Left forelimb (tissue), 1 donor: ENCODE measurements around the gene FNDC3B.
"Not testable (repeated sequence)": the region's sequence is repeated elsewhere in the genome, so short reads cannot be mapped to it uniquely, and the experiment has no call there.

Experiments used
- DNase-seq: peaks from one replicate; pipeline ENCODE4 v3.0.0-alpha.2; 2018; ENCODE audit warnings: low spot score

Gene FNDC3B

DNA sequence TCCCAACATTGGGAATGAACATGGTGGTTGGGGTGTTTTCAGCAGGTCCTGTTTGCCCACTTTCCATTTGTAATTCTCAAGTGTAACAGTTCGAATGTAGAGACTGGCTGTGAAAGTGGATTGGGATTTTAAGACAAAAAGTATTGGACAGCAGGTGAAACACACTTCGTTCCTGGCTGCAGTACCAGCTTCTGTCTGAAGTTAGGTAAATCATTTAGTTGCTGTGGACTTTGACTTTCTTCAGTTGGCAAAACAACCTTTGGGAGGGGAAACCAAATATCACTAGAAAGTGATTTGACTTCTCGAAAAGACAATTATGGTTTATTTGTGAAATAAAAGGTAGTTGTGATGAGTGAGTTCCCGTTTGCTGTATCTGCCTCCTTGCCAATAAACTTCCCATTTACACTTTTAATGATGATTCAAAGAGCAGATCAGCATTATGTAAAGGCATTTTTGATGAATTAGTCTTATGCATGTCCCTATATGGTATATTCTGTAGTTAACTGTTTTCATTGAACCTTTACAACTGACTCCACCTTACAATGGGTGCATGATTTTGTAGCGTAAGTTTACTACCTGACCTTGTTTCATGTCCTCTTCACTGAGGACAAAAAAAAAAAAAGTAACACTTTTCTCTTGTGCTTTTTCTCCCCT is 34.0 kb downstream of the FNDC3B start:
- DNase-seq: no peak

DNA sequence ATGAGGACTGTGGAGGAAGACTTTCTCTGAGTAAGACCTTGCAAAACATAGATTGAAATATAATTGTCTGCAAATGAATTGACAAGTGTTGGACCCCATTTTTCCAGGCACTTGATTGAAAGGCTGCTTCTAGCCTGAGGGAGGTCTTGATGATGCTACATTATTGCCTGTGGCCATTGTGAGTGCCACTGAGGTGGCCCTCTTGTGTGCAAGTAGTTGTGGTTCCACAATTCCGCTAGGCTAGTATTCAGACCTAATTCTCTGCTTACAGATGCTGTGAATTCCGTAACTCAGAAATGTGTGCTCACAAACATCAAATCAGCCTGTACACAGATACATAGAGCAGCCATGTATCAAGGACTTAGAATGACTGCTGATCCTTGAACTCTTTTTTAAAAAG is 34.7 kb downstream of the FNDC3B start:
- DNase-seq: no peak

DNA sequence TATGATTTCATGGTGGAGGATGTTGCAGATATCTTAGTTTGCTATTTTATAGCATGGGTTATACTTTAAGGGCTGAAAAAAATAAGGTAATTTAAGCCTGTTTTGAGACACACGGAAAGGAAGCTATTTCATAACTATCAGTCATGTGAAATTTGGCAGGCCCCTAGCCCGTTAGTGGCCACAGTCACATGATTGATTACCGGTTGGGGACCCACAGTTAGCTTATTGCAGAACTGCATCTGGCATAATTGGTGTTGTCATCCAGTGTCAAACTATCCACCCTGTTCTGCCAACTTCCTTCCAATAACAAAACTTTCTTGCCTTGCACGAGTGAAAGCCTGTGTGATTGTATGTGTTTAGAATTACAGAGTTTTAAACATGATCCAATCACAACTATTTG is 35.2 kb downstream of the FNDC3B start:
- no peak for DNase-seq

DNA sequence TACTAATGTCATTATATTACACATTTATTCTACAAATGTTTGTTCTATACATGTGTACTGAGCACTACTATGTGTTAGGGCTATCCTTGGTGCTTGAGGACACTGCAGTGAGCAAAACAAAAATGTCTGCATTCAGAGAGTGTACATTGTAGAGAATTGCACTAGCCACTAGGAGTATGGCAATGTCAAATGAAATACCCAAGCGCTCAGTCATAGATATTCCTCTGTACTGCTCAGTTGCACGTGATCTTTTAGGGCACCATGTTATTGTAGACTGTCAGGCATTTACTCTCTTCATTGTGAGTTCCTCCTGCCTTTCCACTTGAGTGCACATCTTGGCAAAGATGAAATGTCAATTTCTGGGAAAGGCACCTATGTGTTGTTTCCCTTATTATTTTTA is 36.8 kb downstream of the FNDC3B start:
- DNase-seq: no peak

DNA sequence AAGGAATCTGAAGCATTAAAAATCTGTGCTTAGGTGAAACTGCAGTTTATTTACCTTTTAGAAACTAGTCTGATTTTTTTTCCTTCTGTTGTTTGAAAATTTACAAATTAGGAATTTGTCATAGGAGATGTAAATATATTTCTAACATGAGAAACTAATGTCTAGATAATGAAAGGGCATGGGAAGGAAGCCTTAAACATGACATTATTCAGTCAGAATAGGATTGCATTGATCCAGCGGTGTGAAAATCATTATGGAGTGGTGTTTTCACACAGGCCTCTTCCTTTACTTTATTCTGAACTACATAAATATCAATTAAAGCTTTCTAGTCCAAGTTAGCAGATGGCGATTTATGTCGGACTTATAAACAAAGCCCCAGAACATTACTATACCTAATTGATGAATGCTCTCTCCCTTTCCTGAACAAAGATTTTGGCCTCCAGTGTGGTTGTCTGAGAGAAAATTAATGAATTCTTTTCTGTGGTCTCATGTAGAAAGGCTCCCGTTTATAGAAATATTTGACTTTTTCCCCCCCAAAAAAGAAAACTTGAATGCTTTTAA is 37.9 kb downstream of the FNDC3B start:
- DNase-seq: no peak

DNA sequence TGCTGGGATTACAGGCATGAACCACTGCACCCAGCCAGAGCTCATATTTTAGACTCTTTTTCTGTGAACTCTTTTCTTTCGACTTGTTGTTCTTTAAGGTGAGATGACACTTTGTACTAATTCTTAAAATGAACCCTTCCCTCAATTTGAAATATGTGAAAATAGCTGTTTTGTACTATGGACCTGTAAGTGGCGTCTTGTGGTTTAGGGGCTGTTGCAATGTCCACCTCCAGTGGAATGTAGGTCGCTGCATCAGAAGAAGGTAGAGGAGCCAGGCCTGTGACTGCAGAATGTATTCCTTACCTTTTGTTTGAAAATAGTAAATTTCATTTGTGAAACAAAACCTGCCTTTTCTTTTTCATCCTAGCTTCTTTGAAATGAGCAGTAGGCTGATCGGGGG is 38.9 kb downstream of the FNDC3B start:
- DNase-seq: no peak

DNA sequence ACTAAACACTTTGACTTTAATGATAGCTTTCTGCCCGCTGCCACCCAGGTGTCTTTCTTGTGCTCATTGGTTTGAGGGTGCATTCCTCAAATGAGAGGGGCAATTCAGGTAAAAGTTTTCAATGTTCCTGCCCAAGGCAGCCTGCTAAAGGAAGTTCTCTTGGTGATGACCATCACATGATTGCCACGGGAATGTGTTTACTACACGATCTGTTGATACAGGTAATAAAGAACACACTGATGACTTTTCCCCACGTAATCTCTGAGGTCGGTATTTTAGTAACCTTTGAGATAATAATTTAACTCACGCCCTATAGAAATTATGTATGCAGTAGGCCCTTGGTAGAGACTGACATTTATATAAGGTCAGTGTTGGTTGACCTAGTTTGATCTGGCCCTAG is 39.3 kb downstream of the FNDC3B start:
- no peak for DNase-seq

DNA sequence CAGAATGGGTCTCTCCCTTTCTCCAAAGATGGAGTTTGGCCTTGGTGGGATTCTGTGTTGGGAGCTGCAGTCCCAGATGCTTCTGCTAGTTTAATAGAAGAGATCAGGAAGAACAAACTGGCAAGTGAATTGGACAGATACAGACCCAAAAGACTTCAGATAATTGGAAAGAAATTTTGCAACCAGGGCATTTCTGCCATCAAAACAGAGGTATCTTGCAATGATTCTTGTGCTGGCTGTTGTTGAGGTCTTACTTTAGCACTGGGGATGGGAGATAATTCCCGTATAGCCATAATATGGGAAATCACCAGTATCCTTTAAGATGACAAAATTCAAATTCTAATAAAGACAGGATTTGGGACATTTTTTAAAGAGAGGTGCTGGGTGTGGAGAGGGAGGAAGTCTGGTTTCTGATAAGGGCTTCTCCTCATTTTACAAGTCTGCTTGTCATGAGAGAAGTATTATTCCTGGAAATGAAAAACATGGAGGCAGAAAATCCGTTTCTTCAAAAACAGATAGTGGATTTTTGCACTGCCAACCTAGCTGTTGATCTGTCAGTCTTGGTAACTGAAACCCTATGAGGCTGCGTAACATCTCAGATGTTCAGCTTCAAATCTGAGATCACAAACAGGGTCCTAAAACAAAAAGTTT is 40.1 kb downstream of the FNDC3B start:
- no peak for DNase-seq

DNA sequence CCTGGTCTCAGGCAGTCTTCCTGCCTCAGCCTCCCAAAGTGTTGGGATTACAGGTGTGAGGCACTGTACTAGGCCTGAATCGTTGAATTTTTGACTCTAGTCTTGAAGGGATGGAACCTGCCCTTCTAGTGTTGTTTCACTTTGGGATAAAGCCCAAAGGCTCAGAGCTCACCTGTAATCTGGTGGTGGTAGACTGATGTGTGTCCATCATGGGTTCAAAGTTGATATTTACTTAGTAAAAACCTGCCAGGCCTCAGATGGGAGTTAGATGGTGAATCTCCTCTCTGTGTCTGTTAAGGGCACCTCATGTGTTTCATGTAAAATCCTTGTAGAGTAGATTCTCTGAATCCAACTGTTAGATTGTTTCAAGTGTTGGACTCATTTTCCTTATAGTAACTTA is 41.1 kb downstream of the FNDC3B start:
- no peak for DNase-seq

DNA sequence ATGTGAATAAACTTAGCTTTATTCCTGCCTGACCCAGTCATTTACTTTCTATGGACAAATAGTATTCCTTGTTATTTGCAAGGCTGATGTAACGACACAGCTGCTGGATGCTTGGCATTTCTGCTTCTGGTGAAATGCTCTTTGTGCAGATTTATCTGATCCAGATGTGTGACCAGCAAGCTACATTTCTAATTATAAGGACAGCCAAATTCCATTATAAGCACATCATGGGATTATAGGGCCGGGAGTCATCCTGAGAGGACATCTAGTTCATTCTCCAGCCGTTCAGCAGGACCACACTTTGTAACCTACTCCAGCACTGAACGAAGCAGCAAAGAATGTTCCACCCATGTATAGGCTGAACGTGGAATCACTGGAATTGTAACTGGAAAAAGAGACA is 42.9 kb downstream of the FNDC3B start:
- DNase-seq: peak; percentile 72

DNA sequence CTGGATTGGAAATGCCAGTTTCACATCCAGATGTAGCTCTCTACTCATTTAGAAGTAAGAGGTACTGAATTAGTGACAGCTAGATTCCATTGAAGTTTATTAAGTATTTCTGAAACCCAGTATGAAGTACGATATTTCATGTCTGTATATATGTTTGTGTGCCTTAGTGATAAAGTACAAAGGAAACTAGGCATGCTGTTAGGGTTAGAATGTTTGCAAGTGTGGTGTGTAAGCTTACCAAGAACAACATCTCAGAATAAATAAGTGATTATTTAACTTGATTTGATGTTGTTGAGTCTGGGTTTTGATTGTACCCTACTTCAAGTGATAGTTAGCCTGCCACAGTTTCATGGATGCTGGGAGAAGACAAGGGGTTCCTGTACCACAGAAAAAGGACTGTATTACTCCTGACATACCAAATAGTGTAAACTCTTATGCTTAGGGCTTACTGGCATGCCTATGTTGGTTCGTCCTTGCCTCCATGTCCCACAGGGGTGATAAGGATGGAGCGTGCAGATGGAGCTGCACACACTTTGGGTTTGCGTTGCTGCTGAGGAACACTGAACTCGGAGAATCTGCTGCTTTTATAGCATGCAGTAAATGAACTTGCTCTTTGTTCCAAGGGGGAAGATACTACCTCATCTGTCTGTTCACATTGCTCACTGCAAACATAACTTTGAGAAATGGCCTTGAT is 43.6 kb downstream of the FNDC3B start:
- DNase-seq: no peak

DNA sequence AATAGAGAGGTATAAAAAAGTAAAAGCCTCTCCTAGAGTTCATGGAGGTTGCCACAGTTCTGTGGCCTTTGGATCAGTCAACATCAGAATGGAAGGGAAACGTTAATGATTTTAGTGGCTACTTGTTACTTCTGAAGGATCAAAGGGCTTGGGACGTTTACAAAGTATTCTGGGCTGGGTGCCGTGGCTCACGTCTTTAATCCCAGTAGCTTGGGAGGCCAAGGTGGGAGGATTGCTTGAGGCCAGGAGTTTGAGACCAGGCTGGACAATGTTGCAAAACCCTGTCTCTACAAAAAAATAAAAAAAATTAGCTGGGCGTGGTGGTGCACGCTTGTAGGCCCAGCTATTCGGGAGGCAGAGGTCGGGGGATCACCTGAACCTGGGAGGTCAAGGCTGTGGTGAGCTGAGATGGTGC is 44.6 kb downstream of the FNDC3B start:
- DNase-seq: no peak

DNA sequence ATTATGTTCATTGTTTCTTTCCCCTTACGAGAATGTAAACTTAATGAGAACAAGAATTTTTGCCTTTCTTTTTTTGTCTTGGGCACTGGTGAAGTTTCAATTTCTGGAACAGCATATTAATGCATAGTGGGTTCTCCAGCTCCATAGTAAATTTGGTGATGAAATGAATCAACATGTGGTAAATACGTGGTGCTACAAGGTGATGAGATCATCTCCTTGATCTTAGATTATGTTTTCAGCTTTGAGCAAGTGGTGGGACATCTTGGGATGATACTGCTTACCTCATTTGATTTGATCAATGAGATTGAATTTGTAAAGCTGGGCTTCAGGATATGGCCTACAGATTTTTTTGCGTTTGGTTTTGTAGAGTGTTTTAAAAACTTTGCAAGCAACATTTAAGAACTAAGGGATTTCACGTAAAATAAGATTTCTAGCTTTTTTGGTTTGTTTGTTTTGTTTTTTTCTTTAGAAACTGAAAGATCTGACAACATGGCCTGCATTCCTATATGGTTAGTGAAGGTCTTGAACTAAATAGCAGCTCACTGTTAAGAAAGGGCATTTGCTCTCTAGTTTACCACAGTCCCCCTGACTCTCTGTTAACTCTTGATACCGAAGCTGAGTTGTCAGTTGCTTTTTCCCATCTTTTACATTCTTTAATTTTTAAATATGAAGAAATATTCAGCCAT is 45.6 kb downstream of the FNDC3B start:
- no peak for DNase-seq

DNA sequence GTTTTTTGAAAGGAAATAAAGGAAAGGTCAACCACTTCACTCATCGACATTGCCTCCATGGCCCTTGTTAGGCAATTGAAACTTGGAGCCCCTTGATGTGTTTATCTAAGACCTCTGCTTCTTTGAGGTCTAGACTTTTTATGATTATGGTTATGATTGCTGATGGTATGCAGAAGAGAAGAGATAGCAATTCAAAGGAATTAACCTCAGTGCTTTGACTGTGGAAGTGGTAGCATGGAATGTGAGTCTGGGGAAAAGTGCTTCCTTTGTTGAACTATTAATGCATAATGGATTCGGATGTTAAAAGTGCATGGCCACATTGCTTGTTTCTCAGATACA is 46.1 kb downstream of the FNDC3B start:
- no peak for DNase-seq

DNA sequence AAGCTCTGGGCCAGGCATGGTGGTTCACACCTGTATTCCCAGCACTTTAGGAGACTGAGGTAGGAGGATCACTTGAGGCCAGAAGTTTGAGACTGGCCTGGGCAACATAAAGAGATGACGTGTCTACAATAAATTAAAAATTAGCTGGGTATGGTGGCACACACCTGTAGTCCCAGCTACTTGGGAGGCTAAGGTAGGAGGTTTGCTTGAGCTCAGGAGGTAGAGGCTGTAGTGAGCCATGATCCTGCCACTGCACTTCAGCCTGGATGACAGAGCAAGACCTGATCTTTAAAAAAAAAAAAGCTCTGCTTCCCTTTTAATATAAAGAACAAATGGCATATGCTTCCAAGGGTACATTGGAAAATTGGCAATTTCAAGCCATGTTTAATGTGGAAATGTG is 46.7 kb downstream of the FNDC3B start:
- DNase-seq: no peak

DNA sequence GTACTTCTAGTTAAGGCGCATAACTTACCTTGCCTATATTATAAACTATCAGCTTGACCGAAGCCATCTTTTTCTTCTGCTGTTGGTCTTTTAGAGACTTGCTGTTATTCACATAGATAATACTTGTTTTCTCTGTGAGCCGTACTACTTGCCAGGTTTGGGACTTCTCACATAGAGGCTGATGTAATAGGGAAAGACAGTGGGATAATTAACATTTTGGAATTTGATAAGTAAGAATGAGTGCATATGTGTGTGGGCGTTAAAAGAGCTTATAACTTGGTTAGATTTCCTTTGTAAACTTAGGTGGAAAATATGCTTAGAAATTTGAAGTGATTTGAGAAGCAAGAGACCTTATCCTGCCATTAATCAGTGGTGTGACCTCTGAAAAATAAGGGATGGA is 47.8 kb downstream of the FNDC3B start:
- DNase-seq: no peak

DNA sequence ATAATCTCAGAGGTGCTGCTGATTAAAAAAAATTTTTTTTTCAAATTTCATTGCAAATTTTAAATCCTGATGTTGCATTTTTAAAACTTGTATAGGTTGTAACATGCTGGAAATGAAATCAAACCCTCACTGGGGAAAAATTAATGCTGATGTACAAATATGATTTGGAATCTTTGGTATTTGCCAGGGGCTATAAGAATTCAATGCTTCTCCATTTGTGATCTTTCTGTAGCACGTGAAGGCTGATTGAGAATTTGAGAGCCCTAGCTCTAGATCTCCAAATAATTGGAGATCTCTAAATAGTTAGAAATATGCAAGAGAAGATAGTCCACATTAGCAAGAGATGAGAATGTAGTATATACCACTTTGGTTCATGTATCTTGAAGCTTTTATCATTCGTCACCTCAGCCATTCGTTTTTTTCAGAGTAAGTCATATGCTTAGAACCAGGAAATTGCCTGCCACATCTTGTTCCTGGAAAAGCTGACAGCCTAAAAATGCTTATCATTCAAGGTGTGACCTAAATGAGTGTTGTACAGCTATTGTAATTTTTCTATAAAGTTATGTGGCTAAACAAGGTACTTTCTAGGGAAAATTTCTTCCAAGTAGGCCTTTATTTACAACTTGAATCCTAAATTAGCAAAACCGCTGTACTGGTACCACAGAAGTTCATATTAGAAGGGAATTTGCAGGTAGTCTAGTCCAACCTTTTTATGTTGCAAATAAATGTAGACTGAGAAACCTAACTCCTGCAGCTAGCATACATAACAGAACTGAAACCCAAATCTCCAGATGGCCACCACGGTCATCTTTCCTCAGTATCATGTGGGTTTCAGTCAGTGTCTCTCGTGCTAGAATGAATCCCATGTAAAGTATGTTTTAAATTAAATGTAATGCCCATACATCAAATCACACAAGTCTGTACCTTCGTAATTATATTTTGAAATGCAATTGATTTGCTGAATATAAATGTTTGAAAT is 48.5 kb downstream of the FNDC3B start:
- no peak for DNase-seq

DNA sequence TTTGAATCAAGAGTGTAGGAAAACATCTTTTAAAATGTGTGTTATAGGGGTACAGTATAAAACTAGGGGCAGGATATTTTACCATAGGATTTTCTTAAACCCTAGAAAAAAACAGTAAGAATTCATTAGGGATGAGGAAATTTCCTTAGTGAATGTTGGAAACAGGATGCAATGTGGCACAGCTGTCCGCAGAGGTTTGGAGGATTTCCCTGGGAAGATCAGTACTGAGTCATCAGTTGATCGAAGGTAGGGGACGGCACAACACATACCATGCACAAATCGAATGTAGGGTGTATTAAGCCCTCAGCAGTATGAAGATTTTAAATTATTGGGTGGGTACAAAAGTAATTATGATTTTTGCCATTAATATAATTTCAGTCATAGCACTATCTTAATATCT is 49.9 kb downstream of the FNDC3B start:
- no peak for DNase-seq

DNA sequence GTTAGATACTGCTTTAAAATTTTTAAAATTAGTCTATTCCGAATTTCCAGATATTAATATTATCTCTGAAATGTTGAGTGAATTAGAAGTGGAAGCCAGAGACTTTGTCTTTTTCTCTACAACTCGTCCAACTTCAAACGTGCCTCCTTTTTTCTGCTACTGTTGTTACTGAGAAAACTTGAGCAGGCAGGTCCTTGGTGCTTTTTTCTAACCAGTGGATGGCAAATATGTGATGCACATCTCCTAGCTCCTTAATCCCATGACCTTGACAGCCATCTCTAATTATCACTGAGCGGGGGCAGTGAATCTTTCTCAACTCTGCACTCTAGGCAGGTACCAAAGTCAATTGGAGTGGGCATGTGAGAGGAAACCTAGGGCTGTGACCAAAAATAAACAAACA is 50.7 kb downstream of the FNDC3B start:
- no peak for DNase-seq

DNA sequence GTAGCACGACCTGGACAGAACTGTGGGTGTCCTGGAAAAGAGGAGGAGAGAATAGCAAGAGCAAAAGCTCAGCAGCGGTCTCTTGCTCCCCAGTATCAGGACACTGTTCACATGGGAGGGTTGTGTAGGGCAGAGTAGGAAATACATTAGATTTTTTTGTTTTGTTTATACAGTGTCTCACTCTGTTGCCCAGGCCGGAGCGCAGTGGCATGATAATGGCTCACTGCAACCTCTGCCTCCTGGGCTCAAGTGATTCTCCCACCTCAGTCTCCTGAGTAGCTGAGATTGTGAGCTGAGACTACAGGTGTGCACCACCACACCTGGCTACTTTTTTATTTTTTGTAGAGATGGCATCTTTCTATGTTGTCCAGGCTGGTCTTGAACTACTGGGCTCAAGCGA is 53.3 kb downstream of the FNDC3B start:
- DNase-seq: no peak

DNA sequence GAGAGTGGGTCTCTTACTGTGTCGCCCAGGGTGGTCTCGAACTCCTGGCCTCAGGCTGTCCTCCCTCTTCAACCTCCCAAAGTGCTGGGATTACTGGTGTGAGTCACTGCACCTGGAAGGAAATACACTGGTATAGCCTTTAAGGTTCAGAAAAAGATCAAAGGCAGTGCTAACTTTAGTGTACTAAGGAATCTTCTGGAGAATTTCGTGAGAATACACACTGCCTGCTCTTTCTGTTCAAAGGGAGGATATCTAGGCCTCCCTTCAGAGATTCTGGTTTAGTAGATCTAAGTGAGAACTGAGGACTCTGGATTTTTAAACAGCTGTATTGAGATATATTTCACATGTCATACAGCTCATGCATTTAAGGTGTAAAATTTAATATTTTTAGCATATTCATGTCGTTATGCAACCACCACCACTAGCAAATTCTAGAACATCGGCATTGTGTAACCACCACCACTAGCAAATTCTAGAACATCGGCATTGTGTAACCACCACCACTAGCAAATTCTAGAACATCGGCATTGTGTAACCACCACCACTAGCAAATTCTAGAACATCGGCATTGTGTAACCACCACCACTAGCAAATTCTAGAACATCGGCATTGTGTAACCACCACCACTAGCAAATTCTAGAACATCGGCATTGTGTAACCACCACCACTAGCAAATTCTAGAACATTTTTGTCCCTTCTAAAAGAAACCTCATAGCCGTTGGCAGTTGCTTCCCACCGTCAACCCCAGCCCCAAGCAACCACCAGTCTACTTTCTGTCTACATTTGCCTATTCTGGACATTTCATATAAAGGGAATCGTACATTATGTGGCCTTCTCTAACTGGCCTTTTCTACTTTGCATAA is 54.4 kb downstream of the FNDC3B start:
- not testable (repeated sequence) for DNase-seq
